Measurements from ENCODE around the gene NKX2-3.

DNA sequence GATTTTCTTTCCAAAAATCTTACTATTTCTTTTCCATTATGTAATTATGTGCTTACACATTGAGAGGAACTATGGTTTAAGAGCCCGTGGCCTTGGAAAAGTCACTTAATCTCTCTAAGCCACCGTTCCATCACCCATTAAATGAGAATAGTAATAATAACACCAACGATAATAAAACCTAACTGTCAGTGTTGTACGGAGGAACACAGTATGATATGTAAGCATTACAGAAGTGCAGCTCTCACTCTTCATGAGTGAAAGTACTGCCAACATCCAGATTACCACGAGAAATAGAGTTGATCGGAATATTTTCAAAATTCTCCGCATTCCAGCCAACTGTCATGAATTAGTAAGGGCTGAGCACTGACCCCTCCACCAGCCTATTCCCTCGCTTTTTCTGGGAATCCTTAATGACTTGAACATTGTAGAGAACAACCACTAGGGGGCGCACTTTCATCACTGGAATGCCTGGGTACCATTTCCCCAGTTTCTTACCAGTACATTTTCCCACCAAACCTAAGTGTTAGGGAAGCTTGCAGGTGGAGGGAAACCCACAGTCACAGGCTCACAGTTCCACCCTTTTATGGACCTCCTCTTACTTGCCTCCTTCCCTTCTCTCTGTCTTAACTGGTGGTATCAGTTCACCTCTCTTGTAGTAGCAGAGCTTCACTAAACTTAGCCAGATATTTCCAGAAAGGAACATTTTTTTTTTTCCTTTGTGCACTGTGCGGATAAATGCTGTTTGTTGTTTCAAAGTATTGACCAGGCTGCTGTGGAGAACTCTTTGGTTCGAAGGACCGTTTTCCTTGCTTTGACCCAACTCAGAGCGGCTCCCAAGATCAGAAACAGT lies 27.8 kb downstream of the NKX2-3 start:
- TF ChIP-seq MYC (IDR thresholded peaks at IDR 0.05; ENCODE audit: borderline replicate concordance, low read length) (no peak), RCOR1 (IDR thresholded peaks at IDR 0.05; ENCODE audit: low read depth, low read length) (no peak), POLR2A (IDR thresholded peaks at IDR 0.05; ENCODE audit: low read length) (no peak)
- TF ChIP-seq, protein P1, sequence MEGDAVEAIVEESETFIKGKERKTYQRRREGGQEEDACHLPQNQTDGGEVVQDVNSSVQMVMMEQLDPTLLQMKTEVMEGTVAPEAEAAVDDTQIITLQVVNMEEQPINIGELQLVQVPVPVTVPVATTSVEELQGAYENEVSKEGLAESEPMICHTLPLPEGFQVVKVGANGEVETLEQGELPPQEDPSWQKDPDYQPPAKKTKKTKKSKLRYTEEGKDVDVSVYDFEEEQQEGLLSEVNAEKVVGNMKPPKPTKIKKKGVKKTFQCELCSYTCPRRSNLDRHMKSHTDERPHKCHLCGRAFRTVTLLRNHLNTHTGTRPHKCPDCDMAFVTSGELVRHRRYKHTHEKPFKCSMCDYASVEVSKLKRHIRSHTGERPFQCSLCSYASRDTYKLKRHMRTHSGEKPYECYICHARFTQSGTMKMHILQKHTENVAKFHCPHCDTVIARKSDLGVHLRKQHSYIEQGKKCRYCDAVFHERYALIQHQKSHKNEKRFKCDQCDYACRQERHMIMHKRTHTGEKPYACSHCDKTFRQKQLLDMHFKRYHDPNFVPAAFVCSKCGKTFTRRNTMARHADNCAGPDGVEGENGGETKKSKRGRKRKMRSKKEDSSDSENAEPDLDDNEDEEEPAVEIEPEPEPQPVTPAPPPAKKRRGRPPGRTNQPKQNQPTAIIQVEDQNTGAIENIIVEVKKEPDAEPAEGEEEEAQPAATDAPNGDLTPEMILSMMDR (IDR thresholded peaks at IDR 0.05): peak; percentile 89

Data from A549 (cell line).